RWPE2 (cell line): ENCODE data around the gene VPS8.
A peak's percentile ranks its signal among the peaks of the same experiment; 100 is the strongest.

Source experiments
- ATAC-seq: fragments of 200-7000 bp; cut with Tn5 transposase; 3 replicates; pipeline ENCODE4 v1.9.1; 2021; ENCODE audit warnings: low read depth
- DNase-seq: peaks from one replicate; pipeline ENCODE4 v3.0.0-alpha.2; 2020; ENCODE audit warnings: low spot score
- H3K27ac ChIP-seq: fragments of 450-650 bp; 2 replicates; pipeline ENCODE4 v1.5.1; 2017; ENCODE audit warnings: mild to moderate bottlenecking; ENCODE audit not compliant: poor library complexity, severe bottlenecking
- H3K27me3 ChIP-seq: fragments of 250-450 bp; sonication (Bioruptor Pico); 2 replicates; pipeline ENCODE4 v1.5.1; 2021; ENCODE audit warnings: mild to moderate bottlenecking, moderate library complexity; ENCODE audit not compliant: insufficient read depth, poor library complexity, severe bottlenecking
- H3K36me3 ChIP-seq: fragments of 250-450 bp; sonication (Bioruptor Pico); 2 replicates; pipeline ENCODE4 v1.5.1; 2020; ENCODE audit warnings: low read depth, mild to moderate bottlenecking, moderate library complexity
- H3K4me1 ChIP-seq: fragments of 250-450 bp; sonication (Bioruptor Pico); 2 replicates; pipeline ENCODE4 v1.5.1; 2021; ENCODE audit warnings: mild to moderate bottlenecking, moderate library complexity; ENCODE audit not compliant: insufficient read depth, poor library complexity, severe bottlenecking
- H3K4me3 ChIP-seq: fragments of 250-450 bp; sonication (Bioruptor Pico); 2 replicates; pipeline ENCODE4 v1.5.1; 2021; ENCODE audit warnings: mild to moderate bottlenecking, moderate library complexity; ENCODE audit not compliant: severe bottlenecking
- H3K9me3 ChIP-seq: fragments of 250-450 bp; sonication (Bioruptor Pico); 2 replicates; pipeline ENCODE4 v1.5.1; 2021; ENCODE audit warnings: mild to moderate bottlenecking, moderate library complexity; ENCODE audit not compliant: severe bottlenecking
- TF ChIP-seq, protein P1 (sequence below): fragments of 450-650 bp; IDR thresholded peaks from one replicate; pipeline ENCODE4 v1.5.1; 2017; ENCODE audit warnings: mild to moderate bottlenecking, moderate library complexity; ENCODE audit not compliant: poor library complexity, severe bottlenecking

The VPS8 gene

DNA sequence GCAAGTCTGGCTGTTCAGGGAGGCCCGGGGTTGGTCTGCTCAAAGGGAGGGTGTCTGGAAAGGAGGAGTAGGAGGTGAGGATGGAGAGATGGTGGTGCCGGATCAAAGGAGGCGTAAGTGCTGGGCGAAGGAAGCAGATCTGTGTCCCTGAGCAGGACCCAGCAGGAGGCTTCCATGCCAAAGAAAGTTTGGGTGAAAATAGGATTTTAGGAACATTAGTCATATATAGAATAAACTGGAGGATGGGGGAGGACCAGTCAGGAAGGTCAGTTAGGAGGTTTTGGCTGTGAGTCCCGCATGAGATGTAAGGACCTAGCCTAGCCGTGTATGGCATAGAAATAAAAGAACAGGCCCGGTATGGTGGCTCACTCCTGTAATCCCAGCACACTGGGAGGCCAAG is 28.6 kb upstream of the VPS8 start:
- ATAC-seq (no peak), DNase-seq (no peak)
- H3K9me3 ChIP-seq = no peaks in the 10 kb centered on the region
- no peak overlapping the region for H3K4me3 ChIP-seq
- TF ChIP-seq, protein P1, sequence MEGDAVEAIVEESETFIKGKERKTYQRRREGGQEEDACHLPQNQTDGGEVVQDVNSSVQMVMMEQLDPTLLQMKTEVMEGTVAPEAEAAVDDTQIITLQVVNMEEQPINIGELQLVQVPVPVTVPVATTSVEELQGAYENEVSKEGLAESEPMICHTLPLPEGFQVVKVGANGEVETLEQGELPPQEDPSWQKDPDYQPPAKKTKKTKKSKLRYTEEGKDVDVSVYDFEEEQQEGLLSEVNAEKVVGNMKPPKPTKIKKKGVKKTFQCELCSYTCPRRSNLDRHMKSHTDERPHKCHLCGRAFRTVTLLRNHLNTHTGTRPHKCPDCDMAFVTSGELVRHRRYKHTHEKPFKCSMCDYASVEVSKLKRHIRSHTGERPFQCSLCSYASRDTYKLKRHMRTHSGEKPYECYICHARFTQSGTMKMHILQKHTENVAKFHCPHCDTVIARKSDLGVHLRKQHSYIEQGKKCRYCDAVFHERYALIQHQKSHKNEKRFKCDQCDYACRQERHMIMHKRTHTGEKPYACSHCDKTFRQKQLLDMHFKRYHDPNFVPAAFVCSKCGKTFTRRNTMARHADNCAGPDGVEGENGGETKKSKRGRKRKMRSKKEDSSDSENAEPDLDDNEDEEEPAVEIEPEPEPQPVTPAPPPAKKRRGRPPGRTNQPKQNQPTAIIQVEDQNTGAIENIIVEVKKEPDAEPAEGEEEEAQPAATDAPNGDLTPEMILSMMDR = no peak
- H3K27ac ChIP-seq = no peak overlapping the region
- no peaks in the 10 kb centered on the region for H3K36me3 ChIP-seq
- H3K4me1 ChIP-seq = no peaks in the 10 kb centered on the region
- no peaks in the 10 kb centered on the region for H3K27me3 ChIP-seq

DNA sequence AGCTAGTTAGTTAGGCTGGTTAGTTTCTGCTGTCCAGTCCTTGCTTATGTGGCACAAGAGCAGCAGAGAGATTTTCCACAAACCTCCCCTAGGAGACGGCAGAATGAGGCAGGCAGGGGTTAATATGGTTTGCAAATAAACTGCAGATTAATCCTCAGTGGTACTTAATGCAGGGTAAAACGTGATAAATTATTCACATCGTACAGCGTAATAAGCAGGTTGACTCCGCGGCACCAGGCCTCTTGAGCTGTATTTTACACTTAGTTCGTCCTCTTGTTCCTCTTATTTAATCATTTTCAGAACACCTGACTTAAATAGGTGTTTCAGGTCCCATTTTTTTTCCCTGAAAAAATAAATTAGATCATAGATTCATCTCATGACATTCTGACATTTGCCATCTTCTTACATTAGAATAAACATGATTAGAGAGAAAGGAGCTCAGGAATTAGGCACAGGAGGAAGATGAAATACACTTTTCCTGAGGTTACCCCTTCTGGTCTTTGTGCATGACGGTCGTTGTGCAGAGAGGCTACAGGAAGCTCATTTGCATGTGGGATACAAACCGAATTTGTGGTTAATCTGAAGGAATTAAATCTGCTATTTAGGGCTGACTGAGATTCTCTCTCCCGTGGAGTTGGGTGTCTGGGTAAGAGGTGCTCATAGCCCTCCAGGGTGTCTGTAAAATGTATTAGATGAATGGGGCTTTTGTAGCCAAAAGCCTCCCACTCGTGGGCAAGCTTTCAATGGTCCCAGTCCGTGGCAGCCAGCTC is 27.1 kb upstream of the VPS8 start:
- Histone ChIP-seq H3K9me3 (no peaks in the 10 kb centered on the region), H3K27me3 (no peaks in the 10 kb centered on the region), H3K36me3 (no peaks in the 10 kb centered on the region), H3K27ac (no peak overlapping the region), H3K4me1 (peaks cover 8% of the 10 kb centered on the region), H3K4me3 (no peak overlapping the region)
- DNase-seq (no peak), ATAC-seq (no peak)
- TF ChIP-seq, protein P1 = no peak

GRCh38 chr3:184785890-184786279 is 26.1 kb upstream of the VPS8 start:
- TF ChIP-seq, protein P1 = no peak
- ATAC-seq (no peak), DNase-seq (no peak)
- Histone ChIP-seq H3K4me3 (no peak overlapping the region), H3K27me3 (no peaks in the 10 kb centered on the region), H3K4me1 (peaks cover 8% of the 10 kb centered on the region), H3K27ac (no peak overlapping the region), H3K36me3 (no peaks in the 10 kb centered on the region), H3K9me3 (no peaks in the 10 kb centered on the region)

- H3K4me1 ChIP-seq = peaks cover 8% of the 10 kb centered on the region
- no peak for ATAC-seq
- H3K4me3 ChIP-seq = no peak overlapping the region
- DNase-seq = no peak
- H3K27ac ChIP-seq = no peak overlapping the region
- H3K27me3 ChIP-seq = no peaks in the 10 kb centered on the region
- no peaks in the 10 kb centered on the region for H3K9me3 ChIP-seq
- TF ChIP-seq, protein P1 = no peak
- H3K36me3 ChIP-seq = no peaks in the 10 kb centered on the region
Observed at GRCh38 chr3:184786280-184786941, 25.6 kb upstream of the VPS8 start.

GRCh38 chr3:184788751-184789150 is 23.2 kb upstream of the VPS8 start:
- Histone ChIP-seq H3K27ac (no peak overlapping the region), H3K36me3 (no peaks in the 10 kb centered on the region), H3K27me3 (no peaks in the 10 kb centered on the region), H3K4me3 (no peak overlapping the region), H3K9me3 (no peaks in the 10 kb centered on the region), H3K4me1 (peaks cover 8% of the 10 kb centered on the region)
- DNase-seq (no peak), ATAC-seq (peak; percentile 83; the same call in 2 of the 3 replicates)
- TF ChIP-seq, protein P1 = no peak
